BLaER1 treated with 17β-estradiol and CSF1 and Interleukin-3, amounts not matched to agents 10 nM and 100 nM (cell line): ENCODE results near the gene DNAJA4.

Source experiments
- H3K27ac ChIP-seq, 11 experiments: shearing (Covaris generic); formaldehyde crosslinking; 2 replicates each; pipeline ENCODE4 v1.8.1; 2022
- H3K27me3 ChIP-seq, 11 experiments: shearing (Covaris generic); formaldehyde crosslinking; 2 replicates each; pipeline ENCODE4 v1.8.1; 2022
- H3K36me3 ChIP-seq, 11 experiments: shearing (Covaris generic); formaldehyde crosslinking; 2 replicates each; pipeline ENCODE4 v1.8.1; 2022
- H3K4me1 ChIP-seq, 10 experiments: shearing (Covaris generic); formaldehyde crosslinking; 2 replicates each; pipeline ENCODE4 v1.8.1; 2022
- H3K4me2 ChIP-seq, 11 experiments: shearing (Covaris generic); formaldehyde crosslinking; 2 replicates each; pipeline ENCODE4 v1.8.1; 2022
- H3K4me3 ChIP-seq, 10 experiments: shearing (Covaris generic); formaldehyde crosslinking; 2 replicates each; pipeline ENCODE4 v1.8.1; 2022
- H3K9ac ChIP-seq, 11 experiments: shearing (Covaris generic); formaldehyde crosslinking; 2 replicates each; pipeline ENCODE4 v1.8.1; 2022
- H3K9me3 ChIP-seq, 11 experiments: shearing (Covaris generic); formaldehyde crosslinking; replicated peaks in 1 of 11; 2 replicates each; pipeline ENCODE4 v1.8.1; 2022
- H4K20me1 ChIP-seq, 11 experiments: shearing (Covaris generic); formaldehyde crosslinking; 2 replicates each; pipeline ENCODE4 v1.8.1; 2022
- Cebpa-rat ChIP-seq, 11 experiments: shearing (Covaris generic); IDR thresholded peaks; 2 replicates each; pipeline ENCODE4 v1.8.1; 2022

DNAJA4 gene

GRCh38 chr15:78229431-78230406 lies 34.6 kb upstream of the DNAJA4 start:
- Histone ChIP-seq H3K27ac (no peak overlapping the region), H3K4me2 (no peak overlapping the region), H3K36me3 (no peaks in the 10 kb centered on the region), H3K4me3 (no peak overlapping the region), H3K9ac (no peak overlapping the region), H4K20me1 (no peaks in the 10 kb centered on the region), H3K9me3 (no peaks in the 10 kb centered on the region), H3K4me1 (peaks cover 10 to 23% (median 20%) of the 10 kb centered on the region in 10 experiments), H3K27me3 (peaks cover 0 to 2% (median 0%) of the 10 kb centered on the region in 11 experiments; a peak in 1 of 22 replicates)
- TF ChIP-seq Cebpa-rat (IDR thresholded peaks at IDR 0.05): no peak

- H3K27me3 ChIP-seq: peaks cover 0 to 8% (median 0%) of the 10 kb centered on the region in 11 experiments; a peak in 2 of 22 replicates
- no peaks in the 10 kb centered on the region for H3K9me3 ChIP-seq
- H3K9ac ChIP-seq: no peak overlapping the region
- H3K4me2 ChIP-seq: peak overlapping the region in 7 of 11 experiments; percentile 7 to 83 (median 75); a peak in 9 of 22 replicates
- no peak overlapping the region for H3K27ac ChIP-seq
- no peaks in the 10 kb centered on the region; a peak in 1 of 22 replicates for H4K20me1 ChIP-seq
- no peaks in the 10 kb centered on the region for H3K36me3 ChIP-seq
- H3K4me1 ChIP-seq: peaks cover 17 to 33% (median 30%) of the 10 kb centered on the region in 10 experiments
- no peak for TF ChIP-seq Cebpa-rat (IDR thresholded peaks at IDR 0.05)
- H3K4me3 ChIP-seq: no peak overlapping the region
Measured at GRCh38 chr15:78232951-78233350, 31.4 kb upstream of the DNAJA4 start.

DNA sequence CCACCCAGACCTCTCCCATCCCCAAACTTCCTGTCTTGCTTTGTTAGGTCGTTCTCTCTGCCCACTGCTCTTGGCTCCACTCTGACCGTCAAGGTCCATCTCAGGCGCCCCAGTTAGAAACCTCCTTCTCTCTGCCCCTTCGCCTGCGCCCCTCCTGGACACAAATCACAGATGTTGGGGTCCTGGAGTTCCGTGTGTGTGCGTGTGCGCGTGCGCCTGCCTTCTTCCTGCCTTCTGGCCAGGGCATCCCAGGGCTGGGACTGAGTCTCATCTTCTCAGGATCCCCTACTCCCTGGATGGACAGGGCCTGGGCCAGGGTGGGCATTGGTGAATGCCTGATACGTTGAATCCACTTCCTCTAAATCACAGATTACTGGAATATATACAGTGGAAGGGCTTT lies 30.9 kb upstream of the DNAJA4 start:
- TF ChIP-seq Cebpa-rat (IDR thresholded peaks at IDR 0.05): no peak
- H3K27me3 ChIP-seq: peaks cover 0 to 8% (median 0%) of the 10 kb centered on the region in 11 experiments; a peak in 2 of 22 replicates
- H3K4me3 ChIP-seq: no peak overlapping the region
- no peaks in the 10 kb centered on the region for H3K36me3 ChIP-seq
- H3K9me3 ChIP-seq: no peaks in the 10 kb centered on the region
- no peaks in the 10 kb centered on the region; a peak in 1 of 22 replicates for H4K20me1 ChIP-seq
- no peak overlapping the region for H3K9ac ChIP-seq
- no peak overlapping the region for H3K27ac ChIP-seq
- H3K4me2 ChIP-seq: peak overlapping the region in 10 of 11 experiments; percentile 60 to 83 (median 71); a peak in 15 of 22 replicates
- H3K4me1 ChIP-seq: peaks cover 17 to 33% (median 30%) of the 10 kb centered on the region in 10 experiments

- Histone ChIP-seq H3K36me3 (no peaks in the 10 kb centered on the region), H3K4me2 (peak within 1 kb of the TSS; percentile 60 to 83 (median 68)), H3K9ac (no peak within 1 kb of the TSS; a peak in 1 of 22 replicates), H3K27me3 (peaks cover 0 to 8% (median 0%) of the 10 kb centered on the region in 11 experiments; a peak in 2 of 22 replicates), H4K20me1 (no peaks in the 10 kb centered on the region; a peak in 1 of 22 replicates), H3K4me3 (no peak within 1 kb of the TSS), H3K4me1 (peaks cover 17 to 33% (median 30%) of the 10 kb centered on the region in 10 experiments), H3K9me3 (no peaks in the 10 kb centered on the region), H3K27ac (no peak within 1 kb of the TSS)
- no peak for TF ChIP-seq Cebpa-rat (IDR thresholded peaks at IDR 0.05)
Measured at GRCh38 chr15:78234515-78235040, 29.8 kb upstream of the DNAJA4 start, which contains the start of gene ACSBG1. Gene ACSBG1, minus strand, starts transcription at chr15:78234565. Its CDS starts 64 bp downstream, at chr15:78234501.

- H3K9ac ChIP-seq: no peak overlapping the region
- H3K27ac ChIP-seq: no peak overlapping the region
- H3K27me3 ChIP-seq: peaks cover 0 to 8% (median 0%) of the 10 kb centered on the region in 11 experiments; a peak in 2 of 22 replicates
- no peak overlapping the region for H3K4me2 ChIP-seq
- no peak overlapping the region for H3K4me3 ChIP-seq
- H3K36me3 ChIP-seq: no peaks in the 10 kb centered on the region
- H3K9me3 ChIP-seq: no peaks in the 10 kb centered on the region
- no peak for TF ChIP-seq Cebpa-rat (IDR thresholded peaks at IDR 0.05)
- H4K20me1 ChIP-seq: no peaks in the 10 kb centered on the region; a peak in 1 of 22 replicates
- peaks cover 17 to 33% (median 30%) of the 10 kb centered on the region in 10 experiments for H3K4me1 ChIP-seq
Measured at GRCh38 chr15:78236491-78236890, 27.9 kb upstream of the DNAJA4 start.

- H3K4me2 ChIP-seq: no peak overlapping the region
- no peaks in the 10 kb centered on the region for H3K9me3 ChIP-seq
- no peak overlapping the region for H3K9ac ChIP-seq
- H3K36me3 ChIP-seq: no peaks in the 10 kb centered on the region
- H3K27ac ChIP-seq: no peak overlapping the region
- H4K20me1 ChIP-seq: no peaks in the 10 kb centered on the region; a peak in 2 of 22 replicates
- no peak overlapping the region for H3K4me3 ChIP-seq
- peaks cover 17 to 33% (median 30%) of the 10 kb centered on the region in 10 experiments for H3K4me1 ChIP-seq
- no peak for TF ChIP-seq Cebpa-rat (IDR thresholded peaks at IDR 0.05)
- H3K27me3 ChIP-seq: peaks cover 0 to 8% (median 0%) of the 10 kb centered on the region in 11 experiments; a peak in 2 of 22 replicates
Measured at GRCh38 chr15:78237146-78237545, 27.2 kb upstream of the DNAJA4 start.

DNA sequence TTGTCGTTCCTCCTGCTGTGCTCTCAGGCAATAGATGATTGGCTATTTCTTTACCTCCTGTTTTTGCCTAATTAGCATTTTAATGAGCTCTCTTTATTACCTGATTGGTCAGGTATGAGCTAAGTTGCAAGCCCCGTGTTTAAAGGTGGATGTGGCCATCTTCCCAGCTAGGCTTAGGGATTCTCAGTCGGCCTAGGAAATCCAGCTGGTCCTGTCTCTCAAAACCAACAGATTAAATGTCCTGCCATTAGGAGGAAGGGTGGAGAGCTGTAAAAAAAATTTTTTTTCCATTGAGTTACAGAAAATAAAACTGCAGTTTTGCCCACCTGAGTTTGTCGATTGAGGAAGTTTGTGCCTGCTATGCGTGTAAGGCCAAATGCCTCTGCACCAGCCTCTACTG lies 24.6 kb upstream of the DNAJA4 start:
- no peak overlapping the region for H3K27ac ChIP-seq
- no peak overlapping the region for H3K4me2 ChIP-seq
- H3K4me1 ChIP-seq: peaks cover 5 to 29% (median 21%) of the 10 kb centered on the region in 10 experiments
- no peaks in the 10 kb centered on the region; a peak in 2 of 22 replicates for H4K20me1 ChIP-seq
- no peak overlapping the region for H3K9ac ChIP-seq
- H3K4me3 ChIP-seq: no peak overlapping the region
- H3K36me3 ChIP-seq: no peaks in the 10 kb centered on the region
- TF ChIP-seq Cebpa-rat (IDR thresholded peaks at IDR 0.05): no peak
- peaks cover 0 to 5% (median 0%) of the 10 kb centered on the region in 11 experiments; a peak in 2 of 22 replicates for H3K27me3 ChIP-seq
- H3K9me3 ChIP-seq: no peaks in the 10 kb centered on the region

DNA sequence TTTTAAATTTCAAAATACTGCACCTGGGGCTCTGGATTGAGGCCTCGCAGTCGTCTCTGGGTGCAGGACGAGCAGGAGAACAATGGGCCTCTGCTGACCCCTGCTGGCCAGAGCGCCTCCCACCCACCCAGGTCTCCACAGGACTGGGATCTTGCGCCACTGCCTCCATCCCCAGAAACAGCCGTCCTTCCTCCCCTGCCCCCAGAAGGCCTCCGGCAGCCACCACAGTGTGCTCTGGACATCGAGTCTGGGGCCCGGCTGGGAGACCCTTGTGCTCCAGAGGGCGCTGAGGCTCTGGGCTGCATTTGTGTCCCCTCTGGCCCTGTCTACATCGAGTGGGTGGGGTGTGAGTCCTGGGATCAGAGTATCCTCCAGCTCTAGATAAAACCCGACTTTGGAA lies 23.3 kb upstream of the DNAJA4 start:
- Histone ChIP-seq H3K4me1 (peaks cover 0 to 20% (median 14%) of the 10 kb centered on the region in 10 experiments; a peak in 13 of 20 replicates), H3K9ac (no peak overlapping the region), H3K27me3 (no peaks in the 10 kb centered on the region), H3K4me2 (no peak overlapping the region), H4K20me1 (no peaks in the 10 kb centered on the region; a peak in 1 of 22 replicates), H3K27ac (no peak overlapping the region), H3K9me3 (no peaks in the 10 kb centered on the region), H3K36me3 (no peaks in the 10 kb centered on the region), H3K4me3 (no peak overlapping the region)
- no peak; a peak in 1 of 22 replicates for TF ChIP-seq Cebpa-rat (IDR thresholded peaks at IDR 0.05)

DNA sequence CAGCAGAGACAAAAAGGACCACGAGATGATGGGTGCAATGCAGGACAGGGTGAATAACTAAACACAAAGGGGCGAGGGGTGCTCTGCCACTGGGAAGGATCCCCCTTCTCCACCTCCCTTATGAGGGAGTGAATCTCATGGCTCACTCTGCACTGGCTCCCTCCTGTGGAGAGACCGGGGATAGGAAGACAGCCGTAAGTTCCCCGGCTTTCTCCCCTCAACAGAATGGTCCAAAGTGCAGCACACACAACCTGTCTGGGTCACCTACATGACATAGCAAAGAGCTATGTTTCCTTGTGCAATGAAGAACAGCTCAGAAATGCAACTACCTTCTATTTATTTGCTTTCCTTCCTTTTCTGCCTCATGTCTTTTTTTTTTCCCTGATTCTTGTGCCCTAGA lies 22.2 kb upstream of the DNAJA4 start:
- no peak overlapping the region for H3K9ac ChIP-seq
- H3K27me3 ChIP-seq: no peaks in the 10 kb centered on the region
- H4K20me1 ChIP-seq: no peaks in the 10 kb centered on the region; a peak in 1 of 22 replicates
- peaks cover 0 to 20% (median 14%) of the 10 kb centered on the region in 10 experiments; a peak in 13 of 20 replicates for H3K4me1 ChIP-seq
- no peak for TF ChIP-seq Cebpa-rat (IDR thresholded peaks at IDR 0.05)
- no peak overlapping the region for H3K4me2 ChIP-seq
- no peaks in the 10 kb centered on the region for H3K9me3 ChIP-seq
- H3K36me3 ChIP-seq: no peaks in the 10 kb centered on the region
- H3K27ac ChIP-seq: no peak overlapping the region
- H3K4me3 ChIP-seq: no peak overlapping the region
